ENCODE measurements around the gene TRIM41.

- TF ChIP-seq CTCF (tag by site-specific recombination; IDR thresholded peaks at IDR 0.05) (peak; percentile 35), ZNF121 (tag by site-specific recombination; IDR thresholded peaks at IDR 0.05) (peak; percentile 70; the same call in 1 of the 2 replicates), REST (tag by site-specific recombination; IDR thresholded peaks at IDR 0.05) (peak; percentile 47; the same call in 1 of the 2 replicates)
Measured at GRCh38 chr5:181243564-181244343, 20.7 kb downstream of the TRIM41 start, which contains the start of gene RACK1.
